ENCODE results near the gene SERPINA6.
"Not testable (repeated sequence)": the region's sequence is repeated elsewhere in the genome, so short reads cannot be mapped to it uniquely, and the experiment has no call there.

Gene SERPINA6

GRCh38 chr14:94322648-94323570, at the start of gene SERPINA6:
TSS of gene SERPINA6 (minus strand) at chr14:94323336. CDS start at chr14:94314648, 8,688 bp downstream.
- H3K4me3 Mint-ChIP-seq, result no peak within 1 kb of the TSS
- DNase-seq, result no peak
- H3K27ac Mint-ChIP-seq, result no peak within 1 kb of the TSS
- TF ChIP-seq CTCF (IDR thresholded peaks at IDR 0.05), result no peak
- H3K4me1 Mint-ChIP-seq, result peaks cover 17% of the 10 kb centered on the region
- peaks cover 5% of the 10 kb centered on the region for H3K9me3 Mint-ChIP-seq
- peaks cover 7% of the 10 kb centered on the region for H3K27me3 Mint-ChIP-seq (ENCODE audit: low read depth, poor library complexity)
- no peaks in the 10 kb centered on the region for H3K36me3 Mint-ChIP-seq (ENCODE audit: low read depth)

GRCh38 chr14:94372021-94372605, 49.0 kb upstream of the SERPINA6 start:
- Mint-ChIP-seq H3K27me3 (ENCODE audit: low read depth, poor library complexity) (peaks cover 6% of the 10 kb centered on the region), H3K36me3 (ENCODE audit: low read depth) (no peaks in the 10 kb centered on the region), H3K27ac (no peak overlapping the region), H3K4me1 (peaks cover 40% of the 10 kb centered on the region), H3K9me3 (no peaks in the 10 kb centered on the region), H3K4me3 (no peak overlapping the region)
- no peak for DNase-seq
- TF ChIP-seq CTCF (IDR thresholded peaks at IDR 0.05), result no peak

GRCh38 chr14:94370524-94370910, 47.4 kb upstream of the SERPINA6 start:
- no peak for DNase-seq
- Mint-ChIP-seq H3K4me1 (peaks cover 26% of the 10 kb centered on the region), H3K36me3 (ENCODE audit: low read depth) (no peaks in the 10 kb centered on the region), H3K9me3 (no peaks in the 10 kb centered on the region), H3K27me3 (ENCODE audit: low read depth, poor library complexity) (peaks cover 5% of the 10 kb centered on the region), H3K27ac (no peak overlapping the region), H3K4me3 (no peak overlapping the region)
- no peak for TF ChIP-seq CTCF (IDR thresholded peaks at IDR 0.05)

- not testable (repeated sequence) for H3K36me3 Mint-ChIP-seq (ENCODE audit: low read depth); H3K9me3 Mint-ChIP-seq; DNase-seq; H3K4me3 Mint-ChIP-seq; H3K27ac Mint-ChIP-seq; H3K27me3 Mint-ChIP-seq (ENCODE audit: low read depth, poor library complexity)
- H3K4me1 Mint-ChIP-seq, result peaks cover 21% of the 10 kb centered on the region
Measured at GRCh38 chr14:94369766-94370523, 46.8 kb upstream of the SERPINA6 start.

- no peak for DNase-seq
- Mint-ChIP-seq H3K27me3 (ENCODE audit: low read depth, poor library complexity) (peaks cover 8% of the 10 kb centered on the region), H3K27ac (no peak overlapping the region)
Measured at GRCh38 chr14:94368956-94369355, 45.8 kb upstream of the SERPINA6 start.

More at GRCh38 chr14:94368956-94369355, 45.8 kb upstream of the SERPINA6 start:
- H3K9me3 Mint-ChIP-seq, result no peaks in the 10 kb centered on the region
- peaks cover 11% of the 10 kb centered on the region for H3K4me1 Mint-ChIP-seq
- TF ChIP-seq CTCF (IDR thresholded peaks at IDR 0.05), result no peak
- H3K4me3 Mint-ChIP-seq, result no peak overlapping the region
- no peaks in the 10 kb centered on the region for H3K36me3 Mint-ChIP-seq (ENCODE audit: low read depth)
